MCF 10A (cell line): ENCODE results near the gene LGALSL. TPM values are rescaled to one million over a fixed set of nuclear protein-coding genes. Genes with fewer than 3 reads are reported as not detected.
"Not testable (repeated sequence)": the region's sequence is repeated elsewhere in the genome, so short reads cannot be mapped to it uniquely, and the experiment has no call there.

Experiments used
- BruUV-seq: library from RNA; stranded (reverse); fragments of 400-500 nt; replicated peaks from 2 replicates; lab custom pipeline; 2021; lab: Mats Ljungman, UMichigan
- CTCF ChIA-PET: fragments of 300-600 bp; sonication (Branson Sonifier 250); formaldehyde crosslinking; extraction: SDS; loops from one replicate; lab custom pipeline; 2021; ENCODE audit warnings: antibody characterized with exemption, inconsistent platforms; lab: Yijun Ruan, JAX
- POLR2A ChIA-PET: fragments of 300-600, 350-650 bp; sonication (Branson Sonifier 250); formaldehyde crosslinking; extraction: SDS; loops from one replicate; lab custom pipeline; 2020; ENCODE audit warnings: antibody characterized with exemption, inconsistent platforms; lab: Yijun Ruan, JAX
- DNase-seq: peaks from one replicate; pipeline ENCODE4 v3.0.0-alpha.2; 2018; ENCODE audit not compliant: unreplicated experiment
- H3K27ac Mint-ChIP-seq: one replicate; pipeline ENCODE4 v1.8.0; 2022; ENCODE audit warnings: mild to moderate bottlenecking, low read depth, mixed read lengths; ENCODE audit not compliant: unreplicated experiment
- H3K27me3 Mint-ChIP-seq: one replicate; pipeline ENCODE4 v1.8.0; 2022; ENCODE audit warnings: mixed read lengths; ENCODE audit not compliant: insufficient read depth, unreplicated experiment
- H3K36me3 Mint-ChIP-seq: one replicate; pipeline ENCODE4 v1.8.0; 2022; ENCODE audit warnings: mild to moderate bottlenecking, moderate library complexity, mixed read lengths; ENCODE audit not compliant: insufficient read depth, unreplicated experiment
- H3K4me1 Mint-ChIP-seq: one replicate; pipeline ENCODE4 v1.8.0; 2022; ENCODE audit warnings: mixed read lengths; ENCODE audit not compliant: insufficient read depth, unreplicated experiment
- H3K4me3 Mint-ChIP-seq: one replicate; pipeline ENCODE4 v1.8.0; 2022; ENCODE audit warnings: mild to moderate bottlenecking, moderate library complexity, mixed read lengths; ENCODE audit not compliant: unreplicated experiment
- H3K9me3 Mint-ChIP-seq: one replicate; pipeline ENCODE4 v1.8.0; 2022; ENCODE audit warnings: mixed read lengths; ENCODE audit not compliant: unreplicated experiment
- CTCF ChIP-seq: fragments of 200-600 bp; IDR thresholded peaks from one replicate; pipeline ENCODE4 v1.8.0; 2022; ENCODE audit warnings: antibody characterized with exemption, mild to moderate bottlenecking; ENCODE audit not compliant: unreplicated experiment
- intact Hi-C: fragments of 100-400 bp; cut with micrococcal nuclease; formaldehyde crosslinking; loops from 2 replicates; pipeline ENCODE4 v1.14.1; 2022
- total RNA-seq: library from RNA; stranded (reverse); gene quantifications from 2 replicates; pipeline ENCODE4 v1.2.3, GENCODE V29; 2022

LGALSL gene
- total RNA-seq, 1 experiment from 2014 or later = 11.4 TPM

GRCh38 chr2:64440843-64441242, 13.1 kb upstream of the LGALSL start:
- H3K36me3 Mint-ChIP-seq = no peaks in the 10 kb centered on the region
- no TSS peak for BruUV-seq
- H3K9me3 Mint-ChIP-seq = no peaks in the 10 kb centered on the region
- H3K27me3 Mint-ChIP-seq = peaks cover 11% of the 10 kb centered on the region
- no peak for DNase-seq
- ChIA-PET POLR2A (interaction anchor here (0.6 kb wide), 1 partner anchor 25 kb away, joined by 3 read pairs; no protein-coding TSS in a partner anchor), CTCF (interaction anchor here (0.7 kb wide), 1 partner anchor 61 kb away, joined by 3 read pairs; no protein-coding TSS in a partner anchor)
- TF ChIP-seq CTCF = no peak
- H3K4me1 Mint-ChIP-seq = peaks cover 6% of the 10 kb centered on the region
- no peak overlapping the region for H3K4me3 Mint-ChIP-seq
- intact Hi-C loops = no loop called here
- H3K27ac Mint-ChIP-seq = no peak overlapping the region

DNA sequence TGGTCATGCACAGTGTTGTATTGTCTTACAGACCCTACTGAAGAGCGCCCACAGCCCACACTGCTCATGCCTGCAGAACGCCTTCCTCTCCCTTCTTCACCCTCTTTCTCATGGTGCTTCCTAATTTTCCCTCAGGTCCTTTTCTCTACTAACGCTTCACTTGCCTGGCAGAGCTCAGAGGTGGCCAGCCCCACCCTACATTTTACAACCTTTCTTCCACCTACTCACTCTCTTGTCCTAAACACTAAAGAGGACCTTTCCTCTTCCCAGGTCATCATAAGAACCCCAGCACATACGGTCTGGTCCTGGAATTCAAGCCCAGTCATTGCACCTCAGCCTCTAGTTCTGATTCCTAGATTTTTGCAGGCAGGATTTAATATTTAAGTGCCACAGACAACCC, 11.7 kb upstream of the LGALSL start:
- Mint-ChIP-seq H3K27ac (no peak overlapping the region), H3K9me3 (no peaks in the 10 kb centered on the region), H3K36me3 (no peaks in the 10 kb centered on the region), H3K4me1 (peaks cover 6% of the 10 kb centered on the region), H3K4me3 (no peak overlapping the region), H3K27me3 (peaks cover 11% of the 10 kb centered on the region)
- ChIA-PET POLR2A (interaction anchor here (0.7 kb wide), 1 partner anchor 22 kb away, joined by 3 read pairs; no protein-coding TSS in a partner anchor), CTCF (interaction anchor here (0.7 to 1.7 kb wide), 3 partner anchors 8 to 112 kb away, joined by 4 to 6 read pairs (median 5); no protein-coding TSS in a partner anchor)
- no TSS peak for BruUV-seq
- no peak for DNase-seq
- TF ChIP-seq CTCF = no peak
- intact Hi-C loops = no loop called here

DNA sequence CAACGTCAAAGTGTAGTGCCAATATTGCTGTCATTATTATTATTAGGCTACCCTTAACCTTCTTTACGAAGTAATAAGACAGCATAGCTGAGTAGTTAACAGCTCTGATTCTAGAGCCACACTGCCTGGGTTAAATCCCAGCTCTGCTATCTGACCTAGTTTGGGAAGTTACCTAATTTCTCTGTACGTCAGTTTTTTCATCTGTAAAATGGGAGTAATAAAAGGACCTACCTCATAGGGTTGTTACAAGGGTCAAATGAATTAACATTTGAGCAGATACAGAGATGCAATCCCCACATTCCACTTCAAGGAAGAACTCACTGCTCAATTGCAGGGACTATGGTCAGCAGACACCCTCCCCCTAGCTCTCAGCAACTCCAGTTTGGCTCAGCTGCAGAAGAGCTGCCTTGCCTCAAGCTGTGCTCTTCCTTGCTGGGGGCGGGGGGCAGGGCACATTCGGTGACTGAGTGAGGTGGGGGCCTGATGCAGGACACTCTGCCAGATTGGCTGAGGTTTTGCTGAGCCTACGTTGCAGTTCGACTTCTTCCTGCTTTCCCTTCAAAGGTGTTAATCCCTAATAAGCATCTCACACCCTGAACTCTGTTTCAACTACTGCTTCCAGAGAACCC, 11.0 kb upstream of the LGALSL start:
- ChIA-PET POLR2A (interaction anchor here (0.7 kb wide), 1 partner anchor 21 kb away, joined by 3 read pairs; no protein-coding TSS in a partner anchor), CTCF (interaction anchor here (1.7 kb wide), 1 partner anchor 112 kb away, joined by 6 read pairs; no protein-coding TSS in a partner anchor)
- TF ChIP-seq CTCF = no peak
- DNase-seq = no peak
- H3K9me3 Mint-ChIP-seq = no peaks in the 10 kb centered on the region
- no TSS peak for BruUV-seq
- peaks cover 9% of the 10 kb centered on the region for H3K4me1 Mint-ChIP-seq
- intact Hi-C loops = no loop called here
- peaks cover 11% of the 10 kb centered on the region for H3K27me3 Mint-ChIP-seq
- no peak overlapping the region for H3K27ac Mint-ChIP-seq
- no peak overlapping the region for H3K4me3 Mint-ChIP-seq
- no peaks in the 10 kb centered on the region for H3K36me3 Mint-ChIP-seq

- H3K27ac Mint-ChIP-seq, DNase-seq, BruUV-seq, H3K36me3 Mint-ChIP-seq, H3K9me3 Mint-ChIP-seq, intact Hi-C loops, H3K4me3 Mint-ChIP-seq, POLR2A ChIA-PET: not testable (repeated sequence)
- CTCF ChIA-PET = interaction anchor here (0.6 kb wide), 1 partner anchor 302 kb away, joined by 3 read pairs; no protein-coding TSS in a partner anchor
- Mint-ChIP-seq H3K27me3 (peaks cover 11% of the 10 kb centered on the region), H3K4me1 (peaks cover 12% of the 10 kb centered on the region)
These were observed 8.0 kb upstream of the LGALSL start for GRCh38 chr2:64445970-64446369.
